Lung (tissue), 12 donors: Measurements from ENCODE around the gene ELAPOR1. TPM values are rescaled to one million over a fixed set of nuclear protein-coding genes. Genes with fewer than 3 reads are reported as not detected.

Experiments
- ATAC-seq: fragments of 200-7000 bp; cut with Tn5 transposase; one replicate; pipeline ENCODE4 v1.9.1; 2020; ENCODE audit warnings: moderate number of reproducible peaks; ENCODE audit not compliant: insufficient read depth, low FRiP score
- DNase-seq, 3 donors: peaks; one replicate each; pipeline ENCODE4 v3.0.0-alpha.2; 2013 to 2017
- H3K27ac ChIP-seq, 2 donors: one replicate each; pipeline ENCODE4 v1.5.1; 2013; ENCODE audit warnings: mild to moderate bottlenecking in 2 of 2, moderate library complexity in 2 of 2, control low read depth in 1 of 2, inconsistent platforms in 1 of 2, low read depth in 1 of 2, low read length in 1 of 2
- H3K27me3 ChIP-seq, 3 donors: one replicate each; pipeline ENCODE4 v1.5.1; 2013; ENCODE audit warnings: low read length in 2 of 3; ENCODE audit not compliant: control insufficient read depth in 3 of 3, insufficient read depth in 3 of 3
- H3K36me3 ChIP-seq, 4 donors: one replicate each; pipeline ENCODE4 v1.5.1; 2013; ENCODE audit warnings: low read length in 4 of 4, mild to moderate bottlenecking in 1 of 4, moderate library complexity in 1 of 4; ENCODE audit not compliant: control insufficient read depth in 4 of 4, insufficient read depth in 4 of 4
- H3K4me1 ChIP-seq, 5 donors: one replicate each; pipeline ENCODE4 v1.5.1; 2013; ENCODE audit warnings: low read length in 5 of 5, mild to moderate bottlenecking in 2 of 5, moderate library complexity in 1 of 5; ENCODE audit not compliant: control insufficient read depth in 5 of 5, insufficient read depth in 5 of 5
- H3K4me3 ChIP-seq: one replicate; pipeline ENCODE4 v1.5.1; 2013; ENCODE audit warnings: mild to moderate bottlenecking, control low read depth, moderate library complexity
- H3K9ac ChIP-seq, 2 donors: one replicate each; pipeline ENCODE4 v1.5.1; 2013; ENCODE audit warnings: low read length in 2 of 2, control low read depth in 1 of 2; ENCODE audit not compliant: insufficient read depth in 1 of 2
- H3K9me3 ChIP-seq, 4 donors: one replicate each; pipeline ENCODE4 v1.5.1; 2013; ENCODE audit warnings: low read length in 3 of 4, mild to moderate bottlenecking in 1 of 4, moderate library complexity in 1 of 4; ENCODE audit not compliant: control insufficient read depth in 4 of 4, insufficient read depth in 3 of 4
- WGBS, 2 donors: extraction: QIAGEN DNeasy Blood & Tissue Kit; methylation state at CpG; one replicate each; pipeline ENCODE4 v1.1.7; 2013; 5-methylcytosine and 5-hydroxymethylcytosine counted together
- polyA plus RNA-seq, 2 donors: library from polyadenylated mRNA; stranded (reverse); fragments of 200-250 nt; gene quantifications; one replicate each; pipeline ENCODE4 v1.2.1, GENCODE V29; 2013
- total RNA-seq, 2 donors: library from RNA; depleted of rRNA in 1 of 2; stranded (reverse); fragments of >200 nt in 1 of 2; gene quantifications; one replicate each; pipeline ENCODE4 v1.2.1, GENCODE V29; 2014 to 2021
- TF ChIP-seq, protein P1 (sequence below): IDR thresholded peaks from 2 replicates; pipeline ENCODE4 v1.5.1; 2012; ENCODE audit warnings: mild to moderate bottlenecking; ENCODE audit errors: control extremely low read depth, extremely low read depth
- donor health status: control.
- donor health status: control.
- donor health status: Bipolar disorder and iron deficiency.
- donor health status: healthy.
- donor health status: DM: yes; HTN: yes; CAD: no.

Gene ELAPOR1
- total and polyA plus RNA-seq, 4 donors: 3.3 to 25.0 (median 8.0) TPM

DNA sequence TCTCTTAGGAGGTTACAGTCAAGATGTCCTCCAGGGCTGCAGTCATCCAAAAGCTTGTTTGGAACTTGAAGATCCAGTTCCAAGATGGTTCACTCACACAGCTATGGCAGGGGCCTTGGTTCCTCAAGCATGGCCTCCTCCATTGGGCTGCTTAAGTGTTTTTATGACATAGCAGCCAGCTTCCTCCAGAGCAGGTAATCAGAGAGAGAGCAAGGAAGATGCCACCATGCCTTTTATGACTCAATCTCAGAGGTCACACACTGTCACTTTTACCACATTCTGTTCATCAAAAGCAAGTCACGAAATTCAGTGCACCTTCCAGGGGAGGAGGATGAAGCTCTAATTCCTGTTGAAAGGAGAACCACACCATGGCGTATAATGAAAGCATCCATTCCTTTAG is 17.1 kb downstream of the ELAPOR1 start:
- Histone ChIP-seq H3K4me3 (no peak overlapping the region), H3K27me3 (no peaks in the 10 kb centered on the region), H3K27ac (no peak overlapping the region), H3K4me1 (peaks cover 0 to 9% (median 3%) of the 10 kb centered on the region in 5 donors), H3K9ac (no peak overlapping the region), H3K9me3 (no peaks in the 10 kb centered on the region), H3K36me3 (no peaks in the 10 kb centered on the region)
- ATAC-seq (no peak), DNase-seq (no peak)
- 67 to 97% methylated on average over 2 of the region's 2 CpGs for WGBS, 2 donors
- TF ChIP-seq, protein P1, sequence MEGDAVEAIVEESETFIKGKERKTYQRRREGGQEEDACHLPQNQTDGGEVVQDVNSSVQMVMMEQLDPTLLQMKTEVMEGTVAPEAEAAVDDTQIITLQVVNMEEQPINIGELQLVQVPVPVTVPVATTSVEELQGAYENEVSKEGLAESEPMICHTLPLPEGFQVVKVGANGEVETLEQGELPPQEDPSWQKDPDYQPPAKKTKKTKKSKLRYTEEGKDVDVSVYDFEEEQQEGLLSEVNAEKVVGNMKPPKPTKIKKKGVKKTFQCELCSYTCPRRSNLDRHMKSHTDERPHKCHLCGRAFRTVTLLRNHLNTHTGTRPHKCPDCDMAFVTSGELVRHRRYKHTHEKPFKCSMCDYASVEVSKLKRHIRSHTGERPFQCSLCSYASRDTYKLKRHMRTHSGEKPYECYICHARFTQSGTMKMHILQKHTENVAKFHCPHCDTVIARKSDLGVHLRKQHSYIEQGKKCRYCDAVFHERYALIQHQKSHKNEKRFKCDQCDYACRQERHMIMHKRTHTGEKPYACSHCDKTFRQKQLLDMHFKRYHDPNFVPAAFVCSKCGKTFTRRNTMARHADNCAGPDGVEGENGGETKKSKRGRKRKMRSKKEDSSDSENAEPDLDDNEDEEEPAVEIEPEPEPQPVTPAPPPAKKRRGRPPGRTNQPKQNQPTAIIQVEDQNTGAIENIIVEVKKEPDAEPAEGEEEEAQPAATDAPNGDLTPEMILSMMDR: no peak

DNA sequence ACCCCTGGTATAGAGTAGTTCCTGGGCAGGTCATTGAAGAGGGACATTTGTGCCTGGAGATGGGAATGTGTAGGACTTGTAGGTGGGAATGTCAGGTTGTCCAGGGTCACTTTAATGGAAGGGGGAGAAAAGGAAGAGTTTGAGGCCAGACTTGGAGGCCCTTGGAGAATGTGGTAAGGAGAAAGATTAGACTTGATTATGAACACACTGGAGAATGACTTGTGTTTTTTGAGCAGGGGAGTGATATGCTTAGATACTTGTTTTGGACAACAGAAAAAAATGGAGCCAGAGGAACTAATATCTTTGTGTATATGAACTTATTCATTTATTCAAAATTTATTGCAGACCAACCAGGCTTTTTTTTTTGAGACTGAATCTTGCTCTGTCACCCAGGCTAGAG is 17.9 kb downstream of the ELAPOR1 start:
- no peaks in the 10 kb centered on the region for H3K9me3 ChIP-seq
- DNase-seq (no peak), ATAC-seq (no peak)
- no peaks in the 10 kb centered on the region for H3K27me3 ChIP-seq
- TF ChIP-seq, protein P1: no peak
- H3K4me1 ChIP-seq: peaks cover 0 to 9% (median 3%) of the 10 kb centered on the region in 5 donors
- H3K36me3 ChIP-seq: no peaks in the 10 kb centered on the region
- no peak overlapping the region for H3K9ac ChIP-seq
- H3K27ac ChIP-seq: no peak overlapping the region
- no peak overlapping the region for H3K4me3 ChIP-seq

DNA sequence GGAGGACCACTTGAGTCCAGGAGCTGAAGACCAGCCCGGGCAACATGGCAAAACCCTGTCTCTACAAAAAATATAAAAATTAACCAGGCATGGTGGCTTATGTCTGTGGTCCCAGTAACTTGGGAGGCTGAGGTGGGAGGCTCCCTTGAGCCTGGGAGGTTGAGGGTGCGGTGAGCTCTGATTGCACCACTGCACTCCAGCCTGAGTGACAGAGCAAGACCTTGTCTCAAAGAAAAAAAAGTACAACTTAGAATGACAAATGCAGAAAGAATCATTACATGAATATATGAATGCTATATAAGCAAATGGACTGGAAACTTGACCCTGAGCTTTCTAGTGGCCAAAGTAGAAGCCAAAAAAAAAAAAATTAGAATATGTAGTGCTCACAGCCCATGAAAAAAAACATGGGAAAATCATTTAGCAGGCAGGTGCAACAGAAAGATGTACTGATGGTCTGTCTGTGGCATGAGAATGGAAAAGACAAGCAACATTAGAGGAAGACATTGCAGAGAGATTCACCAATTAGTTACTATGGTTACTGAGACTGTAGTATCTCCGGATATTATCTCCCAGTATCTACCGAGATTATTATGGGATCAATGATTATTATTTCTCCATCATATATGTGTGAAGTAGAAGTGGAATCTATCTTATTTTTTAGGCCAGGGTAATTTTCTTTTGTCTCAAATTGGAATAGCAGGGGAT is 19.2 kb downstream of the ELAPOR1 start:
- Histone ChIP-seq H3K4me3 (no peak overlapping the region), H3K4me1 (peaks cover 0 to 9% (median 5%) of the 10 kb centered on the region in 5 donors), H3K36me3 (no peaks in the 10 kb centered on the region), H3K9me3 (no peaks in the 10 kb centered on the region), H3K9ac (no peak overlapping the region), H3K27me3 (no peaks in the 10 kb centered on the region), H3K27ac (no peak overlapping the region)
- TF ChIP-seq, protein P1: no peak
- 75 to 87% methylated on average over 4 of the region's 4 CpGs for WGBS, 2 donors
- DNase-seq: no peak
- ATAC-seq: no peak

DNA sequence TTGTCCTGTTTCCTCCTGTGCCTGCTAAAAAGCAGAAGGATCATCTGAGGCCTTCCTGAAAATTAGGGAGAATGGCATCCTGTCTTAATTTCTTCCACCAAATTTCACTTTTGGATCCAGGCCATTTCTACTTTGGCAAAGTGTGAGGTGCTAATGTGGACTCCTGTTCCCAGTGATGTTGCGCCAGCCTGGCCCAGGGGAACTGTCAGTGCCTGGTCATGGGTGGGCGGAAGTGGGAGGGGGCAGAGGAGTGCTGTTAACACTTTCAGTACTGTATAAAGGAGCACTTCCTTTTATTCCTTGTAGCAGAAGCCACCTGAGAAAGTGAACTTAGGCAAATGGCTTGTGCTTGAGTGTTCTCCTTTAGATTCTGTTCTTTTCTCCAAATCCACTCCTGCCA is 19.9 kb downstream of the ELAPOR1 start:
- Histone ChIP-seq H3K9ac (no peak overlapping the region), H3K27ac (no peak overlapping the region), H3K27me3 (no peaks in the 10 kb centered on the region), H3K9me3 (no peaks in the 10 kb centered on the region), H3K4me1 (peaks cover 0 to 10% (median 5%) of the 10 kb centered on the region in 5 donors), H3K4me3 (no peak overlapping the region), H3K36me3 (no peaks in the 10 kb centered on the region)
- TF ChIP-seq, protein P1: no peak
- 11 to 45% methylated on average over 2 of the region's 2 CpGs for WGBS, 2 donors
- DNase-seq (no peak), ATAC-seq (no peak)
